GM21717 (cell line): Measurements from ENCODE around the gene AHCTF1.

Experiments used
- ATAC-seq: cut with Tn5 transposase; IDR thresholded peaks from one replicate; pipeline ENCODE4 v1.9.1; 2021; ENCODE audit warnings: mild to moderate bottlenecking, moderate library complexity; ENCODE audit not compliant: unreplicated experiment

Gene AHCTF1

DNA sequence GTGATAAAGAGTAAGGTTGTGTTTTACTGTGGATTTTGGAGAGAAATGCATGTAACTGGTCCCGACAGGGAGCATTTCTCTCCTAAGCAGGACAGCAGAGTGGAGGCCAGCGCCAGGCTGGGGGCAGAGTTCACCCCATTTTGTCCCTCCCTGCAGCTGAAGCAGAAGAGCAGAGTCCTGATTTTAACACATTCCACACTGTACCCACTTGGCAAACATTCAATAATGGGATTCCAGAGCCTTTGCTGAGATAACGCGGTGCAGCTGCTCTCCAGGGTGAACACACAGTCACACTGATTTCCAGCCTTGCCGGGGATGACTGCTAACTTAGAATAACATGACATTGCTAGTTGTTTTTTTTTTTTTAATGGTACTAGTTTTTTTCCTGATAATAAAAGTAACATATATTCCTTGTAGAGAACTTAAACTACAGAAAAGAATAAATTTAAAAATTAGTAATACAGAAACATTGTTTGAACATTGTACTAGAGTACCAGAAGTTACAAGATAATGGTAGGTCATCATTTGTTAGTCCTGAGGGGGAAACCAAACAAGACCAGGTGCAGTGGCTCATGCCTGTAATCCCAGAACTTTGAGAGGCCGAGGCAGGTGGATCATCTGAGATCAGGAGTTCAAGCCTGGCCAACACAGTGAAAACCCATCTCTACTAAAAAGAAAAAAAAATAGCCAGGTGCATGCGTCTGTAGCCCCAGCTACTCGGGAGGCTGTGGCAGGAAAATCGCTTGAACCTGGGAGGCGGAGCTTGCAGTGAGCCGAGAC lies 130.3 kb downstream of the AHCTF1 start:
- no peak for ATAC-seq

DNA sequence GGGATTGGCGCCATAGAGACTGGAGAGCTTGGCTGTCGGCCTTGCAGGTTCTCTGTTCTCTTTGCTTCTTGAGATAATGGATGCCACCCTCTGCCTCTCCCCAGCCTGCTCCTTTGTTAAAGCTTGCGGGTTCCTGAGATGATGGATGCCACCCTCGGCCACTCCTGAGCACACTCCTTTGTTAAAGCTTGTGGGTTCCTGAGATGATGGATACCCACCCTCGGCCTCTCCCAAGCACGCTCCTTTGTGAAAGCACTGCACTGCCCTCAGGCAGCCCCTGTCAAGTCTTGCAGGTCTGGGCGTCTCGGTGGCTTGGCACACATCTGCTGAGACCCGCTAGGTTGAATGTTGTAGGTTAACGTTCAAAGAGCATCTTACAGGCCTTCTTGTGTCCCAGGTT lies 131.0 kb downstream of the AHCTF1 start:
- ATAC-seq = no peak

DNA sequence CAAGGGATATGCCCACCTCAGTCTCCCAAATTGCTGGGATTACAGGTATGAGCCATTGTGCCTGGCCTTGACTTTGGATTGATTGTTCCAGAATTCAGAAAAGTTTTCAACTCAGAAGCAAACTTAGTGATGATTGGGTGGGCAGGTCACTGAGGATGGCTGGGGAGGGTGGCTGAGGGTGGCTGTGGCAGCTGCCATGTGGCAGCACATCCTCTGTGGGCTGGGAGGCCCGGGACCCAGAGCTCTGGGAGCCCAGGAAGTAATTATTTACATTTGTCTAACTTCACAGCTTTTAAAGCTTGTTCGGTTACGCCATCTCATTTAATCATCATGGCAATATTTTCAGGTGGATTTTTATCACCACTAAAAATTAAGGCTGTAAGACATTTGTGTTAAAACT lies 131.4 kb downstream of the AHCTF1 start:
- no peak for ATAC-seq

- ATAC-seq = no peak
These were observed 132.9 kb downstream of the AHCTF1 start for GRCh38 chr1:246798606-246799496.

GRCh38 chr1:246798107-246798506 lies 133.6 kb downstream of the AHCTF1 start:
- no peak for ATAC-seq

- no peak for ATAC-seq
These were observed 134.2 kb downstream of the AHCTF1 start for GRCh38 chr1:246797597-246797996.

DNA sequence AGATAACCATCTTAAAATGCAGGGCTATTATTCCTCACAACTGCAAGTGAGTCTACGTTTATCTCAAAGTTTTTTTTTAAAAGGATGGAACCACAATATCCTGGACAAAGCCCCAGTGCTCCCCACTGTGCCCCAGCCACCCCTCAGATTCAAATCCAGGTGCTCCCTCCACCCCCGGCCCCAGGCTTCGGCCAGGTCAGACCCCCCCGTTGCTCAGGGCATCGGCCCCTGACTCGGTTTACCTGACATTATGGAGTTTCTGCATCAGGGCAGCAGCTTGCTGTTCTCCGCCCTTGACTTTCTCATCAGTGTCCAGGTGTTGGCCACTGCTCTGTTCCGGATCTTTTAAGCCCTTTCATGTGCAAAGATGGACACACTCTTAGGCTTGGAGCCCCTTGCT lies 134.6 kb downstream of the AHCTF1 start:
- no peak for ATAC-seq

DNA sequence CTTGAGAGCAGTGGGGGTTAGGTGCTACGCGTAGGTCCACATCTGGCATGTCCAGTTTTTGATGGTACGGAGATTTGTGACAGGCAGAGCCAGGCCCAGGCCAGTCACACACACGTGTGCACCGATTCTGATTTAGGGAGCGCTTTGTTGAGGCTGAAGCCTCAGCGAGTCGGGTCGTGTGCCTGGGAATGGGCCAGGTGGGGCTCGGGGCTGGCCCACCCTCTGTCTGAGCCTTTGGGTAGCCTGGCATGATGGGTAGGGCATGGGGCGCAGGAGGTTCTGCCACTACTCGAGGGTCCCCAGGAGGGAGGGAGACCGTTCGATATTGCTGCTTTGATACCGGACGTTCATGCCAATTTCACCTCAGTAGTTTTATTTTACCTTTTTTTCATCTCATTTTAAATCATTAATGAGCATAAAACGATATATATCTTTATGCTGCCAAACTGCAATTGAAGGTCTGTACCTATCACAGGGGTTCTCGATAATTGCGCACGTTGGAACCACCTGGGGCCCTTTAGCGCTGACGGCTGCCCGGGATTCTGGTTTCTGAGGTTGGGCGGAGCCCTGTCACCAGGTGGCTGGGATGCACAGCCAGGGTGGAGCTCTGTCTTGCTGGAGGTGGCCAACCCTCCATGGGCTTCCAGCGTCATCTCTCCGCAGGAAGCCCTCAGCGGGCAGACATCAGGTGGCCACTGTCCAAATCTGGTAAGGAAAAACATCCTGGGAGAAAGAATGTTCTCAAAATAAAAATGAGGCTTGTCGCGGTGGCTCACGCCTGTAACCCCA lies 135.6 kb downstream of the AHCTF1 start:
- no peak for ATAC-seq

GRCh38 chr1:246794828-246795671 lies 136.7 kb downstream of the AHCTF1 start:
- ATAC-seq = no peak

GRCh38 chr1:246794048-246794827 lies 137.5 kb downstream of the AHCTF1 start:
- no peak for ATAC-seq

DNA sequence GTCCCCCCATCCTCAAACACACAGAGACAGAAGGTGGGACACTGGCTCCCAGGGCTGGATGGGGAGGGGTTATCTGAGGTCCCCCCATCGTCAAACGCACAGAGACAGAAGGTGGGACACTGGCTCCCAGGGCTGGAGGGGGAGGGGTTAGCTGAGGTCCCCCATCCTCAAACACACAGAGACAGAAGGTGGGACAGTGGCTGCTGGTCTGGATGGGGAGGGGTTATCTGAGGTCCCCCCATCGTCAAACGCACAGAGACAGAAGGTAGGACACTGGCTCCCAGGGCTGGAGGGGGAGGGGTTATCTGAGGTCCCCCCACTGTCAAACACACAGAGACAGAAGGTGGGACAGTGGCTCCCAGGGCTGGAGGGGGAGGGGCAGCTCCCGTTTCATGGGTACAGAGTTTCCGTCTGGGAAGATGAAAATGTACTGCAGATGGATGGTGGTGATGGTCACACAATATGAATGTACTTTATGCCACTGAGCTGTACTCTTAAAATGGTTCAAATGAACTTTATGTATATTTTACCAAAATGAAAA lies 138.3 kb downstream of the AHCTF1 start:
- ATAC-seq = no peak

DNA sequence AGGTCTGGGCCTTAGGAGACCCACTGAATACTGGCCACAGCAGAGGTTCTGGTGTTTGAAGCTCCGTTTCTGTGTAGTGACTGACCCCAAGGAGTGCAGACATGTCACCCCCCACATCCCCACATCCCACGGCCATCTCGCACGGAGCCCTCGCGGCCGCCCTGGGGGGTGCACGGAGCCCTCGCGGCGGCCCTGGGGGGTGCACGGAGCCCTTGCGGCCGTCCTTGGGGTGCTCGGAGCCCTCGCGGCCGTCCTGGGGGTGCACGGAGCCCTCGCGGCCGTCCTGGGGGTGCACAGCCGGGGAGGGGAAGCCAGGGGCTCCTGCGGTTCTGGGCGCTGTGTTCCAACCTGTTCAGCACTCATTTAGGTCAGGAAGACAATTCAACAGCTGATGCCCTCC lies 139.1 kb downstream of the AHCTF1 start:
- no peak for ATAC-seq

DNA sequence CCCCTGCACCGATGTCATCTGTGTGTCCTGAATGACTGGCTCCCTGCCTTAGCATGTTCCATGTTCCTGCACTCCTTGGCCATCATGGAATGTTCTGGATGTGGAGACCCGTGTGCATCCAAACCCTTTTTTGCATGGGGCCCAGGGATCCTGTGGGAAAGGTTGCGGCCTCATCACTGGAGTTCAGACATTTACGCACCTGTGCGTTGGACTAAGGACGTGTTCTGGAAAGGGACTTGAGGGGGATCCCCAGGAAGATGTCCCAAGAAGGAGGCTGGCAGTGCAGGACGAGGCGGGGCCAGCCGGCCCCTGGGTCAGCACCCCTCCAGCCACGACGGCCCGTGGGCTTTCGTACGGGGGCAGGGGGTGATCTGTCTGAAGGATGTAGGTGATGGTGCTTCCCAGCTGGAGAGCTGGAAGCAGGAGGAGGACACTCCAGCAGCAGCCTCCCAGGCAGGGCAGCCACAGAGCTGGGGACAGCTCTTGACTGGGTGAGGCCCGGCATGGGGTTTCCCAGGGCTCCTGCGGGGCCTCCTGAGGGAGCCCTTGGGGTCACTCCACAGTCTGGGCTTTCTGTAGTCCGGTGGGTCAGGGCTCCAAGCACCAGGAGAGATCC lies 140.3 kb downstream of the AHCTF1 start:
- ATAC-seq = no peak

- no peak for ATAC-seq
These were observed 140.9 kb downstream of the AHCTF1 start for GRCh38 chr1:246790833-246791232.

DNA sequence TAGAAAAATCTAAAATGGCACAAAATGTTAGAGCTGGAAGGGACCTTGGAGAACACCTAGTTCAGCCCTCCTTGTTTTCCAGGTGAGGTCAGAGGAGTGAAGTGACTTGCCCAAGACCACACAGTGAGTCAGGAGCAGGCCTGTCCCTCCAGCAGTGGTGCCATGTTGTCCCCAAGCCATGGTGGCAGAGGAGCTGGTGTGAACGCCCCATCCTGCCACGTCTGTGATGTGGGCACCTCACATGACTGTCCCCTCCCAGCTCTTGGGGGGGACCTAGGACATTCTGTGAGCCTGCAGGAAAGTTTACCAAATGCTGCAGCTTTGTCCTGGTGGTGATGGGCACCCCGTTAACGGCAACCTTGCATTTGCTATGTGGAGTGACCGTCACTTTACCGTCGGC lies 141.4 kb downstream of the AHCTF1 start:
- no peak for ATAC-seq

DNA sequence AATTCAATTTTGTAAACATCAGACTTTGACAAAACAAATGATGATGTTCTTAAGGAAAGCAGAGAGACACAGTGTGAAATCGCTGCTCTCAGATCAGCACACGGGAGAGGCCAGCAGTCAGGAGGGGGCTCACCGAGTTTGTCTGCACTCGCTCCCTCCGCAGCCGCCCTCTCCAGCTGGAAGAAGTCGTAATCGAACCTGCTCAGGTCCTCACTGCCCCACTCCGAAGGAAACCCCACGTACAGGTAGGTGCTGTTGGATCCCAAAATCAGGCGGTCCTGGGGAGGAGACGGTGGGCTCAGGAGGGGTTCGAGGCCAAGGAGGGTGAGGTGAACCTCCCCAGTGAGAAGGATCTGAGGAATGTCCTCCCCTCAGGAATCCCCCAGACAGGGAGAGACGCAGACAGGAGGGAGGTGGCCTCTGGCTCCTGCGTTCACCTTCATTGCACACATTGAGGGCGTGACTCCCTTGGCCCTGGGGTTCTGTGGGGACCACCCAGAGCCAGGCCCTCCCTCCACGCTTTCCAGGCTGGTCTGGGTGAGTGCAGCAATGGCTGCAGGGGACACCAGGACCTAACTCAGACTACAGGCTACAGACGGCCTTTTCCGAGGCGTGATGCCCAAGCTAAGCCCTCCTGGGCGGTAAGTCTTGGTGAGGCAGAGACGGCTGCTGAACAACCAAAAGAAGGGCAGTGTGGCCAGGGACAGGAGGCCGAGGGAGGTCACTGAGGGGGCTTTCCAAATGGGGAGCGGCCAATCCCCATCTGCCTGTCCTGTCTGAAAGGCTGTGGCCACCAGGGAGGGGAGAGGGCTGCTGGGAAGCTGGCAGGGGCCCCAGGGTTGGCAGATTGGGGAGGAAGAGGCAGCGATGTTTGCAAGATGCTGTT lies 142.1 kb downstream of the AHCTF1 start:
- ATAC-seq = no peak
